ENCODE results near the gene SLC27A3. TPM values are rescaled to one million over a fixed set of nuclear protein-coding genes. Genes with fewer than 3 reads are reported as not detected.

The SLC27A3 gene
- total and polyA plus RNA-seq, 10 of the 15 experiments (the other 5 are each of a cell fraction or from before 2014, with no cell fraction given): 2.6 to 18.1 (median 8.3) TPM

DNA sequence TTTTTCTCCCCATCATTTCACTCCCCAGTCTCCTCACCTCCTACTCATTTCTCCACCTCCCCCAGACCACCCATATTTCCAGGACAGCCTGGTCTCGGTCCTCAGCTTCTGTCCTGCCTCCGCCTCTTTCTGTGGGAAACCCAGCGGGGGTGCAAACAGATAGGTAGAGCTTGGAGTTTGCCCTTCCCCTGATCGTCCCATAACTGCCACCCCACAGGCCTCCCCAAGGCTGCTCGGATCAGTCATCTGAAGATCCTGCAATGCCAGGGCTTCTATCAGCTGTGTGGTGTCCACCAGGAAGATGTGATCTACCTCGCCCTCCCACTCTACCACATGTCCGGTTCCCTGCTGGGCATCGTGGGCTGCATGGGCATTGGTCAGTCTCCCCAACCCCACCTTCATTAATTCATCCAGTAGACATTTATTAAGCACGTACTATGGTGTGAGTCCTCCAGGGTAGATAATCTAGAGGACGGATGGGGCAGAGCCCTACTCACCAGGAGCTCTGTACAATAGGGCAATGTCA is 1.7 kb downstream of the SLC27A3 start:
- DNase-seq (ENCODE audit: low read depth, low spot score) (no peak), FAIRE-seq (no peak), ATAC-seq (no peak)
- Histone ChIP-seq H3K4me2 (ENCODE audit: control insufficient read depth, insufficient read depth) (no peak overlapping the region), H3K79me2 (ENCODE audit: control insufficient read depth, insufficient read depth, low read length) (no peaks in the 10 kb centered on the region), H3K9ac (ENCODE audit: control insufficient read depth, insufficient read depth, low read length) (no peak overlapping the region), H2AFZ (ENCODE audit: control insufficient read depth, low read depth, low read length) (no peak overlapping the region), H3K36me3 (ENCODE audit: control insufficient read depth in 2 of 2, insufficient read depth in 2 of 2, low read length in 1 of 2) (peaks cover 7 to 13% of the 10 kb centered on the region in 2 experiments), H3K9me3 (replicated peaks; ENCODE audit: control insufficient read depth, insufficient read depth, low read length) (no peaks in the 10 kb centered on the region), H3K4me1 (ENCODE audit: control insufficient read depth, insufficient read depth, low read length) (peaks cover 3% of the 10 kb centered on the region), H4K20me1 (ENCODE audit: control insufficient read depth, insufficient read depth) (no peaks in the 10 kb centered on the region), H3K4me3 (no peak overlapping the region), H3K27ac (ENCODE audit: control insufficient read depth, insufficient read depth) (no peak overlapping the region), H3K27me3 (replicated peaks in 1 of 2; ENCODE audit: control insufficient read depth in 2 of 2, insufficient read depth in 2 of 2, low read length in 1 of 2) (no peaks in the 10 kb centered on the region)
- SMC1A ChIA-PET (ENCODE audit: uncharacterized antibody, unreplicated experiment): interaction anchor here (0.7 kb wide), 1 partner anchor 120 kb away, joined by 3 read pairs; no protein-coding TSS in a partner anchor
- WGBS (ENCODE audit: insufficient coverage, insufficient replicate concordance, low lambda C conversion rate, missing lambda C conversion rate): 86% methylated on average over 10 of the region's 10 CpGs
- BruUV-seq (replicated peaks): no TSS peak
- POLR2A ChIA-PET: interaction anchor here (0.6 to 1.0 kb wide), 2 partner anchors 22 to 438 kb away, joined by 3 read pairs; no protein-coding TSS in a partner anchor
- intact Hi-C loops (cut with micrococcal nuclease; ENCODE audit: unreplicated experiment) (no loop called here), in situ Hi-C loops (cut with MboI) (no loop called here)
- CTCF ChIA-PET: no interaction called here
- RAD21 ChIA-PET (ENCODE audit: unreplicated experiment): interaction anchor here (1.1 to 1.9 kb wide), 3 partner anchors 15 to 210 kb away, joined by 3 to 5 read pairs (median 4); no protein-coding TSS in a partner anchor
- TF ChIP-seq ZBED1 (IDR thresholded peaks at IDR 0.05; ENCODE audit: borderline replicate concordance) (no peak), EZH2 (IDR thresholded peaks at IDR 0.05; ENCODE audit: borderline replicate concordance, control insufficient read depth, low read depth, low read length) (no peak), CBX5 (IDR thresholded peaks at IDR 0.05; ENCODE audit: low read depth) (no peak), GATAD2B (conservative IDR thresholded peaks at IDR 0.05; ENCODE audit: low read depth) (no peak), EP300 (IDR thresholded peaks at IDR 0.05; ENCODE audit: borderline replicate concordance in 1 of 2, control insufficient read depth in 1 of 2, low read depth in 2 of 2, low read length in 2 of 2) (no peak), HDAC6 (IDR thresholded peaks at IDR 0.05; ENCODE audit: unreplicated experiment) (no peak), MEF2A (IDR thresholded peaks at IDR 0.05; ENCODE audit: insufficient read depth, low read depth, low read length) (no peak), IKZF2 (IDR thresholded peaks at IDR 0.05) (no peak), BRCA1 (IDR thresholded peaks at IDR 0.05; ENCODE audit: low read depth, low read length) (no peak), JUNB (IDR thresholded peaks at IDR 0.05) (no peak), KLF5 (IDR thresholded peaks at IDR 0.05; ENCODE audit: partially characterized antibody) (no peak)
- TF ChIP-seq, protein P1, sequence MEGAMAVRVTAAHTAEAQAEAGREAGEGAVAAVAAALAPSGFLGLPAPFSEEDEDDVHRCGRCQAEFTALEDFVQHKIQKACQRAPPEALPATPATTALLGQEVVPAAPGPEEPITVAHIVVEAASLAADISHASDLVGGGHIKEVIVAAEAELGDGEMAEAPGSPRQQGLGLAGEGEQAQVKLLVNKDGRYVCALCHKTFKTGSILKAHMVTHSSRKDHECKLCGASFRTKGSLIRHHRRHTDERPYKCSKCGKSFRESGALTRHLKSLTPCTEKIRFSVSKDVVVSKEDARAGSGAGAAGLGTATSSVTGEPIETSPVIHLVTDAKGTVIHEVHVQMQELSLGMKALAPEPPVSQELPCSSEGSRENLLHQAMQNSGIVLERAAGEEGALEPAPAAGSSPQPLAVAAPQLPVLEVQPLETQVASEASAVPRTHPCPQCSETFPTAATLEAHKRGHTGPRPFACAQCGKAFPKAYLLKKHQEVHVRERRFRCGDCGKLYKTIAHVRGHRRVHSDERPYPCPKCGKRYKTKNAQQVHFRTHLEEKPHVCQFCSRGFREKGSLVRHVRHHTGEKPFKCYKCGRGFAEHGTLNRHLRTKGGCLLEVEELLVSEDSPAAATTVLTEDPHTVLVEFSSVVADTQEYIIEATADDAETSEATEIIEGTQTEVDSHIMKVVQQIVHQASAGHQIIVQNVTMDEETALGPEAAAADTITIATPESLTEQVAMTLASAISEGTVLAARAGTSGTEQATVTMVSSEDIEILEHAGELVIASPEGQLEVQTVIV (IDR thresholded peaks at IDR 0.05; ENCODE audit: borderline replicate concordance, partially characterized antibody): no peak
- TF ChIP-seq, protein P2, sequence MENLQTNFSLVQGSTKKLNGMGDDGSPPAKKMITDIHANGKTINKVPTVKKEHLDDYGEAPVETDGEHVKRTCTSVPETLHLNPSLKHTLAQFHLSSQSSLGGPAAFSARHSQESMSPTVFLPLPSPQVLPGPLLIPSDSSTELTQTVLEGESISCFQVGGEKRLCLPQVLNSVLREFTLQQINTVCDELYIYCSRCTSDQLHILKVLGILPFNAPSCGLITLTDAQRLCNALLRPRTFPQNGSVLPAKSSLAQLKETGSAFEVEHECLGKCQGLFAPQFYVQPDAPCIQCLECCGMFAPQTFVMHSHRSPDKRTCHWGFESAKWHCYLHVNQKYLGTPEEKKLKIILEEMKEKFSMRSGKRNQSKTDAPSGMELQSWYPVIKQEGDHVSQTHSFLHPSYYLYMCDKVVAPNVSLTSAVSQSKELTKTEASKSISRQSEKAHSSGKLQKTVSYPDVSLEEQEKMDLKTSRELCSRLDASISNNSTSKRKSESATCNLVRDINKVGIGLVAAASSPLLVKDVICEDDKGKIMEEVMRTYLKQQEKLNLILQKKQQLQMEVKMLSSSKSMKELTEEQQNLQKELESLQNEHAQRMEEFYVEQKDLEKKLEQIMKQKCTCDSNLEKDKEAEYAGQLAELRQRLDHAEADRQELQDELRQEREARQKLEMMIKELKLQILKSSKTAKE (IDR thresholded peaks at IDR 0.05; ENCODE audit: low read depth, poor library complexity, severe bottlenecking): no peak
- TF ChIP-seq, protein P3, sequence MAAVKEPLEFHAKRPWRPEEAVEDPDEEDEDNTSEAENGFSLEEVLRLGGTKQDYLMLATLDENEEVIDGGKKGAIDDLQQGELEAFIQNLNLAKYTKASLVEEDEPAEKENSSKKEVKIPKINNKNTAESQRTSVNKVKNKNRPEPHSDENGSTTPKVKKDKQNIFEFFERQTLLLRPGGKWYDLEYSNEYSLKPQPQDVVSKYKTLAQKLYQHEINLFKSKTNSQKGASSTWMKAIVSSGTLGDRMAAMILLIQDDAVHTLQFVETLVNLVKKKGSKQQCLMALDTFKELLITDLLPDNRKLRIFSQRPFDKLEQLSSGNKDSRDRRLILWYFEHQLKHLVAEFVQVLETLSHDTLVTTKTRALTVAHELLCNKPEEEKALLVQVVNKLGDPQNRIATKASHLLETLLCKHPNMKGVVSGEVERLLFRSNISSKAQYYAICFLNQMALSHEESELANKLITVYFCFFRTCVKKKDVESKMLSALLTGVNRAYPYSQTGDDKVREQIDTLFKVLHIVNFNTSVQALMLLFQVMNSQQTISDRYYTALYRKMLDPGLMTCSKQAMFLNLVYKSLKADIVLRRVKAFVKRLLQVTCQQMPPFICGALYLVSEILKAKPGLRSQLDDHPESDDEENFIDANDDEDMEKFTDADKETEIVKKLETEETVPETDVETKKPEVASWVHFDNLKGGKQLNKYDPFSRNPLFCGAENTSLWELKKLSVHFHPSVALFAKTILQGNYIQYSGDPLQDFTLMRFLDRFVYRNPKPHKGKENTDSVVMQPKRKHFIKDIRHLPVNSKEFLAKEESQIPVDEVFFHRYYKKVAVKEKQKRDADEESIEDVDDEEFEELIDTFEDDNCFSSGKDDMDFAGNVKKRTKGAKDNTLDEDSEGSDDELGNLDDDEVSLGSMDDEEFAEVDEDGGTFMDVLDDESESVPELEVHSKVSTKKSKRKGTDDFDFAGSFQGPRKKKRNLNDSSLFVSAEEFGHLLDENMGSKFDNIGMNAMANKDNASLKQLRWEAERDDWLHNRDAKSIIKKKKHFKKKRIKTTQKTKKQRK (IDR thresholded peaks at IDR 0.05; ENCODE audit: low read depth, low read length): no peak

Measured in GM12878 (cell line).